Uterus (tissue), 4 donors: Measurements from ENCODE around the gene HACD2. TPM values are rescaled to one million over a fixed set of nuclear protein-coding genes. Genes with fewer than 3 reads are reported as not detected.

ENCODE experiments used
- DNase-seq, 2 donors: peaks; one replicate each; pipeline ENCODE4 v3.0.0-alpha.2; 2019 to 2020
- H3K27ac ChIP-seq, 2 donors: fragments of 200-600 bp; sonication (generic); 1 replicate in 1 of 2; 2 replicates in 1 of 2; pipeline ENCODE4 v1.5.1; 2016 to 2018
- H3K27me3 ChIP-seq, 2 donors: fragments of 200-600 bp; sonication (generic); one replicate each; pipeline ENCODE4 v1.5.1; 2018 to 2019; ENCODE audit warnings: control low read depth in 1 of 2
- H3K36me3 ChIP-seq, 2 donors: fragments of 200-600 bp; sonication (generic); one replicate each; pipeline ENCODE4 v1.5.1; 2019; ENCODE audit warnings: control low read depth in 1 of 2
- H3K4me1 ChIP-seq, 2 donors: fragments of 200-600 bp; sonication (generic); one replicate each; pipeline ENCODE4 v1.5.1; 2018 to 2019; ENCODE audit warnings: control low read depth in 1 of 2
- H3K4me3 ChIP-seq, 2 donors: fragments of 200-600 bp; sonication (generic); 1 replicate in 1 of 2; 2 replicates in 1 of 2; pipeline ENCODE4 v1.5.1; 2018 to 2019; ENCODE audit warnings: mild to moderate bottlenecking in 1 of 2
- H3K9me3 ChIP-seq, 2 donors: fragments of 200-600 bp; sonication (generic); one replicate each; pipeline ENCODE4 v1.5.1; 2019; ENCODE audit warnings: control low read depth in 1 of 2
- POLR2A ChIP-seq, 2 donors: fragments of 450-650 bp; IDR thresholded peaks; one replicate each; pipeline ENCODE4 v1.6.1; 2016; ENCODE audit warnings: antibody characterized with exemption in 2 of 2, mild to moderate bottlenecking in 1 of 2, moderate library complexity in 1 of 2
- intact Hi-C: fragments of 100-400 bp; cut with DNase I; formaldehyde crosslinking; loops from one replicate; pipeline ENCODE4 v1.15.1; 2023; ENCODE audit warnings: low total_unique reads
- total RNA-seq, 4 donors: library from RNA; depleted of rRNA in 3 of 4; stranded (reverse); fragments of >200 nt in 3 of 4; gene quantifications; one replicate each; pipeline versions ENCODE4 v1.1.0 to v1.2.4, GENCODE V29; 2014 to 2023
- TF ChIP-seq, protein P1 (sequence below), 4 experiments: fragments of 200-600 bp in 2 of 4; fragments of 450-650 bp in 2 of 4; sonication (generic) in 2 of 4; IDR thresholded peaks; one replicate each; pipeline ENCODE4 v1.5.1; 2016 to 2019; ENCODE audit warnings: antibody characterized with exemption in 4 of 4, mild to moderate bottlenecking in 2 of 4, moderate library complexity in 1 of 4
- donor health status: DM: yes; HTN: yes; CAD: no.

The HACD2 gene
- total RNA-seq, 4 donors from 2014 or later, result 21.5 to 38.0 (median 28.8) TPM

DNA sequence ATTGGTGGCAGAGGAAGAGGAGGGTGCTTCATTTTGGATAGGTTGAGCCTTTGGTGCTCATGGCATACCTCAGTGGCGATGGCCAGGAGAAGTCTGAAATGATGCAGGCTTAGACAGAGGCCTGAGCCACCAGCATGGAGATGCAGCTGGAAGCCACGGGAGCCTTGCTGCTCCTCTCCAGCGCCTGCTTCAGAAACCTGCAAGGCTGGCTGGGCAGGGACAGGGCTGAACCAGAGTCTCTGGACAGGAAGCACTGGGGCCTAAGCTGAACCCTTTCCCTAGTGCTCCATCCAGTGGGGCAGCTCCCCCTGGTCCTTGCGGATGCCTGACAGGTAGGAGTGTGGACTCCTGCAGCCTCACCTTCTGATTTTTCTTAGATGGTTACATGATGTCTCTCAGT, 99.3 kb downstream of the HACD2 start:
- TF ChIP-seq POLR2A (IDR thresholded peaks at IDR 0.05), result no peak
- TF ChIP-seq, protein P1, sequence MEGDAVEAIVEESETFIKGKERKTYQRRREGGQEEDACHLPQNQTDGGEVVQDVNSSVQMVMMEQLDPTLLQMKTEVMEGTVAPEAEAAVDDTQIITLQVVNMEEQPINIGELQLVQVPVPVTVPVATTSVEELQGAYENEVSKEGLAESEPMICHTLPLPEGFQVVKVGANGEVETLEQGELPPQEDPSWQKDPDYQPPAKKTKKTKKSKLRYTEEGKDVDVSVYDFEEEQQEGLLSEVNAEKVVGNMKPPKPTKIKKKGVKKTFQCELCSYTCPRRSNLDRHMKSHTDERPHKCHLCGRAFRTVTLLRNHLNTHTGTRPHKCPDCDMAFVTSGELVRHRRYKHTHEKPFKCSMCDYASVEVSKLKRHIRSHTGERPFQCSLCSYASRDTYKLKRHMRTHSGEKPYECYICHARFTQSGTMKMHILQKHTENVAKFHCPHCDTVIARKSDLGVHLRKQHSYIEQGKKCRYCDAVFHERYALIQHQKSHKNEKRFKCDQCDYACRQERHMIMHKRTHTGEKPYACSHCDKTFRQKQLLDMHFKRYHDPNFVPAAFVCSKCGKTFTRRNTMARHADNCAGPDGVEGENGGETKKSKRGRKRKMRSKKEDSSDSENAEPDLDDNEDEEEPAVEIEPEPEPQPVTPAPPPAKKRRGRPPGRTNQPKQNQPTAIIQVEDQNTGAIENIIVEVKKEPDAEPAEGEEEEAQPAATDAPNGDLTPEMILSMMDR (IDR thresholded peaks at IDR 0.05), result no peak
- H3K36me3 ChIP-seq, result no peaks in the 10 kb centered on the region
- no peaks in the 10 kb centered on the region for H3K27me3 ChIP-seq
- H3K27ac ChIP-seq, result no peak overlapping the region
- intact Hi-C loops, result no loop called here
- H3K4me1 ChIP-seq, result no peaks in the 10 kb centered on the region
- H3K4me3 ChIP-seq, result no peak overlapping the region
- DNase-seq, result no peak
- H3K9me3 ChIP-seq, result no peaks in the 10 kb centered on the region

DNA sequence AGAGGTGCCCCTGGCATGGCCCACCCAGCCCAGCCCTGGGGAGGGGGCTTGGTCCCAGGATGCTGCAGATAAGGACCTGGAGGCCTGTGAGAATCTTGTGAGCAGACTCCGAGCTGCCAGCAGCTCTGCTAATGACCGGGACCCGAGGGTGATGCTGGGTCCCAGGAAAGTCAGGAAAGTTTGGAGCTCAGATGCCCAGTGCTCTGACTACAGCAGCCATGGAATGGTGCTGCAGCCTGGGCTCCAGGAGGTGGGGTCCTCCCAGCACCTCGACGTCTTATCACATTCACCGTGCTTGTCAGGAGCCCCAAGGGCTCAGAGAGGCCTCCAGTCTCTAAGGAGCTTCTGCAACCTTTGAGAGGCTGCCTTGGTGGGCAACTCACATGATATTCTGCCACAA, 101.7 kb downstream of the HACD2 start:
- Histone ChIP-seq H3K27me3 (no peaks in the 10 kb centered on the region), H3K9me3 (no peaks in the 10 kb centered on the region), H3K27ac (no peak overlapping the region), H3K4me3 (no peak overlapping the region), H3K4me1 (no peaks in the 10 kb centered on the region), H3K36me3 (no peaks in the 10 kb centered on the region)
- no peak for TF ChIP-seq POLR2A (IDR thresholded peaks at IDR 0.05)
- TF ChIP-seq, protein P1 (IDR thresholded peaks at IDR 0.05), result no peak
- no peak for DNase-seq
- intact Hi-C loops, result no loop called here

DNA sequence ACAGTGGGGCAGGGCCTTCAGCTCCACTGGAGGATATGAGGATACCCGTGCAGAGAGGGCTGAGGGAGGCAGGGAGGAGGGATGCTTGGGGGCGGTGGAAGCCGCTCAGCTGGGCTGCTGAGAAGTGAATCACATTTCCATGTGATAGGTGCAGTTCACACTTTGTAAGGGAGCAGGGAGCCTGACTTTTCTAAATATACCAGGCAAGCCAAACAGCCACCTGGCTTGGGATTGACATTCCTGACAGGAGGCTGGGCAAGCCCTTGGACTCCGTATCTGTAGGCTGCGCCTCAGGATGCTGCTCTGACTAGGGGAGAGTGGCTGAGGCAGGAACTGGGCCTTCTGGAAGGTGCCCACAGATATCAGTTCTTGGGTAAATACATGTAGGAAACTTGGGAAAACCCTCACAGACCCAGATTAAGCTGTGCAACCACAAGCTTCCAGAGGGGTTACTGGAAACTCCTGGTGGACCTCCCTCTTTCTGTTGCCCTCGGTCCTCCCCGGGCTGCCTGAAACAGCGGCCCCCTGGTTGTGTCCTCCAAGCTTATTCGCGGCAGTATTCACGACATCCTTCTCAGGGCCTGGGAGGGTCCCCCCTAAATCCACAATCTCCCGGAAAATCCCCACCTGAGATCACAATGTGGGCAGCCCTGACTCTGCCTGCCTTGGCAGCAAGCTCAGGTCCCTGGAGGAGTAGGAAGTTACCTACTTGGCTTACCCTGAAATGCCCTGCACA, 103.0 kb downstream of the HACD2 start:
- no peaks in the 10 kb centered on the region for H3K4me1 ChIP-seq
- no peak for TF ChIP-seq POLR2A (IDR thresholded peaks at IDR 0.05)
- TF ChIP-seq, protein P1 (IDR thresholded peaks at IDR 0.05), result no peak

DNA sequence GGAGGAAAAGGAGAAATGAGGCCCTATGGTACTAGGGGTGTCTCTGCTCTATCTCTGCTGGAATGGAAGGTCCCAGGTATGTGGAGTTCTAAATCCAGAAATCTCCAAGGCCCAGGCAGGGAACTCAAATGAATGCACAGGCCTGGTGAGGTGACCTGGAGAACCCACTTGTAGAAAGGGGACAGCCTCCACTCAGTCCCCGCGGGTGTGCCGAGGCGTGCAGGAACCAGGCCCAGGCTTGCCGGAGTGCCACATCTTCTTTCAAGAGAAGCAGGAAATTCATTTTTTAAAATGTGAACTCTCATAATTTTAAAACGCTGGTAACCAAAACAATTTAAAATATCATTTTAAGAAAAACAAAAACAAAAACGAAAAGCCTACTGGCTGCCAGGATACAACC, 103.8 kb downstream of the HACD2 start:
- DNase-seq, result no peak
- Histone ChIP-seq H3K4me1 (no peaks in the 10 kb centered on the region), H3K27me3 (no peaks in the 10 kb centered on the region), H3K9me3 (no peaks in the 10 kb centered on the region), H3K36me3 (no peaks in the 10 kb centered on the region), H3K4me3 (no peak overlapping the region), H3K27ac (no peak overlapping the region)
- intact Hi-C loops, result no loop called here
- TF ChIP-seq, protein P1 (IDR thresholded peaks at IDR 0.05), result no peak
- no peak for TF ChIP-seq POLR2A (IDR thresholded peaks at IDR 0.05)

More for the DNA sequence above, 103.0 kb downstream of the HACD2 start:
- intact Hi-C loops, result no loop called here
- Histone ChIP-seq H3K4me3 (no peak overlapping the region), H3K27ac (no peak overlapping the region), H3K9me3 (no peaks in the 10 kb centered on the region), H3K36me3 (no peaks in the 10 kb centered on the region), H3K27me3 (no peaks in the 10 kb centered on the region)
- no peak for DNase-seq

DNA sequence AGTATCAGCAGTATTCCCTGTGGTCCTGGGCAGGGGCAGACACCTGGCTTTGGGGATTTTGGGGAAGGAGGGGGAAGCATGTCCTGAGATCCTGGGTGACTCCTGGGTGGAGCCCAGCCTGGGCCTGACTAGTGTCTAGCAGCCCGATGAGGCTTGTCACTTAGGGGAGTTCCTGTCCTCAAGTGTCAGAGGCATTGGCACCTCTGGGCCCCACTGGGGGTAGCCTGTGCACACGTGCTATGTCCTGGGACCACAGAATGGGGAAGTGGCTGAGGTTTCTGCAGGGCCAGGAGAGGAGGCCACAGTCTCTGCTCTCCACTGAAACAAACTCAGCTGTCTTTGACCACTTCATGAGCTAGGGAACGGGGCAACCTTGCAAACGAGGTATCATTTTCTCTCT, 104.4 kb downstream of the HACD2 start:
- Histone ChIP-seq H3K36me3 (no peaks in the 10 kb centered on the region), H3K4me3 (no peak overlapping the region), H3K27ac (no peak overlapping the region), H3K9me3 (no peaks in the 10 kb centered on the region), H3K4me1 (no peaks in the 10 kb centered on the region), H3K27me3 (no peaks in the 10 kb centered on the region)
- intact Hi-C loops, result no loop called here
- TF ChIP-seq, protein P1 (IDR thresholded peaks at IDR 0.05), result no peak
- no peak for TF ChIP-seq POLR2A (IDR thresholded peaks at IDR 0.05)
- no peak for DNase-seq
